B cell (primary cell): ENCODE data around the gene FSTL3. TPM values are rescaled to one million over a fixed set of nuclear protein-coding genes. Genes with fewer than 3 reads are reported as not detected.
"Not testable (repeated sequence)": the region's sequence is repeated elsewhere in the genome, so short reads cannot be mapped to it uniquely, and the experiment has no call there.

Source experiments
- ATAC-seq: fragments of 200-7000 bp; cut with Tn5 transposase; one replicate; pipeline ENCODE4 v1.10.0; 2021; ENCODE audit warnings: low read depth, mild to moderate bottlenecking, moderate number of reproducible peaks, moderate library complexity
- CTCF ChIA-PET: fragments of 350-600 bp; sonication (Branson Sonifier 250); formaldehyde crosslinking; loops from one replicate; lab custom pipeline; 2021; ENCODE audit warnings: antibody characterized with exemption, inconsistent platforms; lab: Charles Lee
- POLR2A ChIA-PET: fragments of 350-600 bp; sonication (Branson Sonifier 250); formaldehyde crosslinking; loops from one replicate; lab custom pipeline; 2021; ENCODE audit warnings: antibody characterized with exemption; lab: Charles Lee
- DNase-seq: peaks from one replicate; pipeline ENCODE4 v3.0.0; 2013
- H2AFZ ChIP-seq: 2 replicates; pipeline ENCODE4 v1.6.1; 2012; ENCODE audit warnings: mild to moderate bottlenecking, low read depth, low read length; ENCODE audit not compliant: insufficient read depth, poor library complexity, severe bottlenecking
- H3K27ac ChIP-seq, 2 donors: 1 replicate in 1 of 2; 2 replicates in 1 of 2; pipeline ENCODE4 v1.5.1; 2012 to 2013; ENCODE audit warnings: low read length in 2 of 2, mild to moderate bottlenecking in 2 of 2, moderate library complexity in 1 of 2
- H3K27me3 ChIP-seq, 4 experiments: fragments of 200-600 bp in 1 of 4; sonication (generic) in 1 of 4; replicated peaks in 1 of 4; 1 replicate in 2 of 4; 2 replicates in 2 of 4; pipeline versions ENCODE4 v1.6.1 to v1.7.0; 2013 to 2016; ENCODE audit warnings: low read length in 3 of 4, mild to moderate bottlenecking in 2 of 4, mixed read lengths in 1 of 4, moderate library complexity in 1 of 4; ENCODE audit not compliant: insufficient read depth in 4 of 4, control insufficient read depth in 3 of 4; ENCODE audit errors: control extremely low read depth in 1 of 4
- H3K36me3 ChIP-seq, 2 experiments: replicated peaks in 1 of 2; 1 replicate in 1 of 2; 2 replicates in 1 of 2; pipeline versions ENCODE4 v1.6.1 to v1.7.1; 2013; ENCODE audit warnings: low read length in 1 of 2; ENCODE audit not compliant: insufficient read depth in 2 of 2, control insufficient read depth in 1 of 2; ENCODE audit errors: control extremely low read depth in 1 of 2, extremely low read depth in 1 of 2
- H3K4me1 ChIP-seq, 2 donors: fragments of 200-600 bp in 1 of 2; sonication (generic) in 1 of 2; 1 replicate in 1 of 2; 2 replicates in 1 of 2; pipeline versions ENCODE4 v1.5.1 to v1.6.1; 2013 to 2017; ENCODE audit warnings: low read length in 2 of 2; ENCODE audit not compliant: control insufficient read depth in 2 of 2, insufficient read depth in 2 of 2
- H3K4me2 ChIP-seq: replicated peaks from 2 replicates; pipeline ENCODE3; 2012; ENCODE audit warnings: mild to moderate bottlenecking, low read depth, low read length; ENCODE audit not compliant: poor library complexity, severe bottlenecking
- H3K4me3 ChIP-seq, 5 experiments: fragments of 200-600 bp in 1 of 5; sonication (generic) in 1 of 5; 1 replicate in 3 of 5; 2 replicates in 2 of 5; pipeline versions ENCODE4 v1.5.1 to v1.7.0; 2011 to 2016; ENCODE audit warnings: low read length in 4 of 5, mild to moderate bottlenecking in 4 of 5, low read depth in 2 of 5, control low read depth in 1 of 5, moderate library complexity in 1 of 5; ENCODE audit not compliant: insufficient read depth in 1 of 5; ENCODE audit errors: control extremely low read depth in 1 of 5, extremely low read depth in 1 of 5
- H3K79me2 ChIP-seq: fragments of 200-600 bp; sonication (generic); one replicate; pipeline ENCODE4 v1.6.0; 2016; ENCODE audit warnings: low read length; ENCODE audit not compliant: control insufficient read depth, insufficient read depth
- H3K9ac ChIP-seq: fragments of 200-600 bp; sonication (generic); 2 replicates; pipeline ENCODE4 v1.6.1; 2017; ENCODE audit warnings: mild to moderate bottlenecking, low read length, moderate library complexity
- H3K9me3 ChIP-seq, 3 donors: one replicate each; pipeline versions ENCODE4 v1.6.1 to v1.7.1; 2013; ENCODE audit warnings: low read length in 2 of 3; ENCODE audit not compliant: control insufficient read depth in 2 of 3, insufficient read depth in 1 of 3; ENCODE audit errors: control extremely low read depth in 1 of 3
- H4K20me1 ChIP-seq: 2 replicates; pipeline ENCODE4 v1.6.0; 2012; ENCODE audit warnings: mild to moderate bottlenecking, low read length; ENCODE audit not compliant: insufficient read depth, control insufficient read depth, poor library complexity, severe bottlenecking
- H3K27ac Mint-ChIP-seq: one replicate; pipeline ENCODE4 v1.8.0; 2021; ENCODE audit warnings: mixed read lengths
- H3K27me3 Mint-ChIP-seq: one replicate; pipeline ENCODE4 v1.8.0; 2021; ENCODE audit warnings: mixed read lengths
- H3K4me1 Mint-ChIP-seq: one replicate; pipeline ENCODE4 v1.8.0; 2021; ENCODE audit warnings: mixed read lengths
- H3K4me3 Mint-ChIP-seq: one replicate; pipeline ENCODE4 v1.8.0; 2021; ENCODE audit warnings: mixed read lengths
- H3K9me3 Mint-ChIP-seq: one replicate; pipeline ENCODE4 v1.8.0; 2022; ENCODE audit warnings: mixed read lengths; ENCODE audit not compliant: insufficient read depth
- WGBS: methylation state at CpG from one replicate; pipeline ENCODE4 v1.1.5; 2013; ENCODE audit warnings: missing lambda C conversion rate; ENCODE audit not compliant: insufficient coverage; 5-methylcytosine and 5-hydroxymethylcytosine counted together
- intact Hi-C: fragments of 100-400 bp; cut with micrococcal nuclease; formaldehyde crosslinking; loops from one replicate; pipeline ENCODE4 v1.10.0; 2022
- polyA plus RNA-seq: library from polyadenylated mRNA; depleted of rRNA; stranded (reverse); fragments of >200 nt; gene quantifications from 2 replicates; pipeline ENCODE4 v1.2.3, GENCODE V29; 2012
- total RNA-seq, 2 donors: library from RNA; stranded (reverse); fragments of 120-200 nt in 1 of 2; gene quantifications; 1 replicate in 1 of 2; 2 replicates in 1 of 2; pipeline versions ENCODE4 v1.2.3 to v1.2.4, GENCODE V29; 2013 to 2022

FSTL3 gene
- total and polyA plus RNA-seq, 2 donors (not counting 1 experiment from before 2014, with no cell fraction given): 2.6 to 5.8 TPM

DNA sequence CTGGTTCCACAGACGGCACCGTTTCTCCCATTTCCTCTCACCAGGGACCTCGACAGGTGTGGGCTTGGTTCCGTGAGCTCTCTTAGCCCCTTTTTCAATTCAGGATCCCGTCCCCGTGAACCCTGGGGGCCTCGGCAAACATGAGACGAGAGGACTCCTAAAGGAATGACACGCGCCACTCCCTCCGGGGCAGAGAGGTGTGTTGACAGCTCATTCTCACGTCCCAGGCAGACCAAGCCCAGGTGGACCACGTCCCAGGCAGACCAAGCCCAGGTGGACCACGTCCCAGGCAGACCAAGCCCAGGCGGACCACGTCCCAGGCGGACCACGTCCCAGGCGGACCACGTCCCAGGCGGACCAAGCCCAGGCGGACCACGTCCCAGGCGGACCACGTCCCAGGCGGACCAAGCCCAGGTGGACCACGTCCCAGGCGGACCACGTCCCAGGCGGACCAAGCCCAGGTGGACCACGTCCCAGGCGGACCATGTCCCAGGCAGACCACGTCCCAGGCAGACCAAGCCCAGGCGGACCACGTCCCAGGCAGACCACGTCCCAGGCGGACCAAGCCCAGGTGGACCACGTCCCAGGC is 9.1 kb upstream of the FSTL3 start:
- H3K36me3 ChIP-seq, H3K9ac ChIP-seq, H2AFZ ChIP-seq, DNase-seq, H4K20me1 ChIP-seq, H3K27me3 Mint-ChIP-seq, H3K27me3 ChIP-seq, H3K27ac Mint-ChIP-seq, H3K4me3 Mint-ChIP-seq, H3K27ac ChIP-seq, POLR2A ChIA-PET, H3K9me3 Mint-ChIP-seq, ATAC-seq, H3K4me3 ChIP-seq, H3K4me2 ChIP-seq: not testable (repeated sequence)
- Histone ChIP-seq H3K4me1 (peaks cover 5 to 21% of the 10 kb centered on the region in 2 donors), H3K9me3 (peaks cover 0 to 13% (median 0%) of the 10 kb centered on the region in 3 donors), H3K79me2 (peaks cover 16% of the 10 kb centered on the region)
- 85% methylated on average over 34 of the region's 38 CpGs for WGBS
- intact Hi-C loops: loop anchor here (10.0 kb wide), 1 partner anchor 258 kb away; the partner anchor contains the start of gene ARID3A
- CTCF ChIA-PET: interaction anchor here (0.8 kb wide), 1 partner anchor 67 kb away, joined by 6 read pairs; no protein-coding TSS in a partner anchor
- H3K4me1 Mint-ChIP-seq: peaks cover 14% of the 10 kb centered on the region

DNA sequence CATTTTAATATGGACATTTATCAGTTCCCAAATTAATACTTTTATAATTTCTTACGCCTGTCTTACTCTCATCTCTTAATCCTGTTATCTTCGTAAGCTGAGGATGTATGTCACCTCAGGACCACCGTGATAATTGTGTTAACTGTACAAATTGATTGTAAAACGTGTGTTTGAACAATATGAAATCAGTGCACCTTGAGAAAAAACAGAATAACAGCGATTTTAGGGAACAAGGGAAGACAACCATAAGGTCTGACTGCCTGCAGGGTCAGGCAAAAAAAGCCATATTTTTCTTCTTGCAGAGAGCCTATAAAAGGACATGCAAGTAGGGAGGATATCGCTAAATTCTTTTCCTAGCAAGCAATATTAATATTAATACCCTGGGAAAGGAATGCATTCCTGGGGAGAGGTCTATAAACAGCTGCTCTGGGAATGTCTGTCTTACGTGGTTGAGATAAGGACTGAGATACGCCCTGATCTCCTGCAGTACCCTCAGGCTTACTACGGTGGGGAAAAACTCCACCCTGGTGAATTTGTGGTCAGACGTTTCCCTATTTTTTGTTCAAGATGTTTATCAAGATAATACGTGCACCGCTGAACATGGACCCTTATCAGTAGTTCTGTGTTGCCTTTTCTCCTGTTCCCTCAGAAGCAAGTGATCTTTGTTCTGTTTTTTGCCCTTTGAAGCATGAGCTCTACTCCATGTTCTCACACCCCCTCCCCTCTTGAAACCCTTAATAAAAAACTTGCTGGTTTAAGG is 7.3 kb upstream of the FSTL3 start:
- CTCF ChIA-PET: interaction anchor here (2.4 kb wide), 1 partner anchor 65 kb away, joined by 8 read pairs; no protein-coding TSS in a partner anchor
- POLR2A ChIA-PET: not testable (repeated sequence)

More for the DNA sequence above, 7.3 kb upstream of the FSTL3 start:
- not testable (repeated sequence) for H3K9me3 Mint-ChIP-seq, H3K9ac ChIP-seq, H3K4me3 Mint-ChIP-seq, H3K36me3 ChIP-seq, H3K27ac Mint-ChIP-seq, H3K79me2 ChIP-seq, H4K20me1 ChIP-seq, H3K4me3 ChIP-seq, ATAC-seq, H3K27ac ChIP-seq, H2AFZ ChIP-seq, H3K27me3 Mint-ChIP-seq, DNase-seq, H3K9me3 ChIP-seq, H3K4me1 Mint-ChIP-seq, H3K27me3 ChIP-seq, H3K4me2 ChIP-seq
- intact Hi-C loops: loop anchor here (10.0 kb wide), 1 partner anchor 256 kb away; the partner anchor contains the start of gene ARID3A
- peaks cover 0 to 14% of the 10 kb centered on the region in 2 donors for H3K4me1 ChIP-seq
- WGBS: 20% methylated on average over 8 of the region's 12 CpGs
